Chondrocyte (in vitro differentiated cells): ENCODE data around the gene UCP2. TPM values are rescaled to one million over a fixed set of nuclear protein-coding genes. Genes with fewer than 3 reads are reported as not detected.

ENCODE experiments used
- DNase-seq: peaks from one replicate; pipeline ENCODE4 v3.0.0; 2021; ENCODE audit warnings: mixed read lengths, low spot score
- H3K27ac Mint-ChIP-seq: one replicate; pipeline ENCODE4 v1.8.0; 2021; ENCODE audit warnings: mild to moderate bottlenecking, moderate library complexity, mixed read lengths; ENCODE audit not compliant: unreplicated experiment
- H3K27me3 Mint-ChIP-seq: 2 replicates; pipeline ENCODE4 v1.8.0; 2021; ENCODE audit warnings: low read depth, mixed read lengths
- H3K36me3 Mint-ChIP-seq: 2 replicates; pipeline ENCODE4 v1.8.0; 2021; ENCODE audit warnings: low read depth, mixed read lengths
- H3K4me1 Mint-ChIP-seq: 2 replicates; pipeline ENCODE4 v1.8.0; 2021; ENCODE audit warnings: low read depth, mild to moderate bottlenecking, mixed read lengths
- H3K4me3 Mint-ChIP-seq: one replicate; pipeline ENCODE4 v1.8.0; 2021; ENCODE audit warnings: mild to moderate bottlenecking, moderate library complexity, mixed read lengths; ENCODE audit not compliant: unreplicated experiment
- H3K9me3 Mint-ChIP-seq: 2 replicates; pipeline ENCODE4 v1.8.0; 2021; ENCODE audit warnings: low read depth, mixed read lengths
- CTCF ChIP-seq: fragments of 200-600 bp; sonication (generic); IDR thresholded peaks from 2 replicates; pipeline ENCODE4 v1.5.0; 2021; ENCODE audit warnings: antibody characterized with exemption, mild to moderate bottlenecking, moderate library complexity
- total RNA-seq: library from RNA; stranded (reverse); gene quantifications from 3 replicates; pipeline ENCODE4 v1.2.1, GENCODE V29; 2021

The UCP2 gene
- total RNA-seq, 1 donor from 2014 or later = 41.0 TPM

GRCh38 chr11:73976451-73977151 is 6.0 kb downstream of the UCP2 start:
- DNase-seq = peak; percentile 79
- Mint-ChIP-seq H3K27me3 (no peaks in the 10 kb centered on the region), H3K9me3 (no peaks in the 10 kb centered on the region), H3K27ac (no peak overlapping the region), H3K36me3 (peaks cover 12% of the 10 kb centered on the region), H3K4me3 (no peak overlapping the region), H3K4me1 (peaks cover 29% of the 10 kb centered on the region)
- no peak for TF ChIP-seq CTCF

GRCh38 chr11:73975479-73975757 is 7.2 kb downstream of the UCP2 start:
- Mint-ChIP-seq H3K27me3 (no peaks in the 10 kb centered on the region), H3K4me1 (peaks cover 18% of the 10 kb centered on the region), H3K9me3 (no peaks in the 10 kb centered on the region), H3K36me3 (peaks cover 12% of the 10 kb centered on the region), H3K27ac (no peak overlapping the region), H3K4me3 (no peak overlapping the region)
- peak; percentile 55 for DNase-seq
- no peak for TF ChIP-seq CTCF

GRCh38 chr11:73974604-73975478 is 7.8 kb downstream of the UCP2 start:
- TF ChIP-seq CTCF = no peak
- Mint-ChIP-seq H3K27me3 (no peaks in the 10 kb centered on the region), H3K4me1 (peaks cover 13% of the 10 kb centered on the region), H3K36me3 (peaks cover 12% of the 10 kb centered on the region), H3K4me3 (no peak overlapping the region), H3K27ac (no peak overlapping the region), H3K9me3 (no peaks in the 10 kb centered on the region)
- peak; percentile 36 for DNase-seq

GRCh38 chr11:73972620-73973449 is 9.8 kb downstream of the UCP2 start:
- peak; percentile 39 for DNase-seq
- no peak overlapping the region for H3K27ac Mint-ChIP-seq
- no peak overlapping the region for H3K4me3 Mint-ChIP-seq
- peaks cover 10% of the 10 kb centered on the region for H3K4me1 Mint-ChIP-seq
- no peaks in the 10 kb centered on the region for H3K9me3 Mint-ChIP-seq
- TF ChIP-seq CTCF = no peak
- peaks cover 12% of the 10 kb centered on the region for H3K36me3 Mint-ChIP-seq
- no peaks in the 10 kb centered on the region for H3K27me3 Mint-ChIP-seq

GRCh38 chr11:73972187-73972586 is 10.5 kb downstream of the UCP2 start:
- Mint-ChIP-seq H3K27ac (no peak overlapping the region), H3K4me3 (no peak overlapping the region), H3K4me1 (peaks cover 10% of the 10 kb centered on the region), H3K36me3 (peaks cover 9% of the 10 kb centered on the region), H3K27me3 (no peaks in the 10 kb centered on the region), H3K9me3 (no peaks in the 10 kb centered on the region)
- no peak for TF ChIP-seq CTCF
- DNase-seq = peak; percentile 13
